Epithelial cell of esophagus (primary cell): ENCODE results near the gene TLE4.
"Not testable (repeated sequence)": the region's sequence is repeated elsewhere in the genome, so short reads cannot be mapped to it uniquely, and the experiment has no call there.

Experiments
- DNase-seq: peaks from one replicate; pipeline ENCODE4 v3.0.0; 2010; ENCODE audit warnings: low read depth
- H3K4me3 ChIP-seq: 2 replicates; pipeline ENCODE4 v1.5.1; 2011; ENCODE audit warnings: mild to moderate bottlenecking, low read length, control low read depth
- TF ChIP-seq, protein P1 (sequence below): IDR thresholded peaks from 2 replicates; pipeline ENCODE4 v1.5.1; 2011; ENCODE audit warnings: low read depth, mild to moderate bottlenecking, low read length, control low read depth, inconsistent platforms; ENCODE audit not compliant: insufficient read depth; ENCODE audit errors: missing control alignments

Gene TLE4

DNA sequence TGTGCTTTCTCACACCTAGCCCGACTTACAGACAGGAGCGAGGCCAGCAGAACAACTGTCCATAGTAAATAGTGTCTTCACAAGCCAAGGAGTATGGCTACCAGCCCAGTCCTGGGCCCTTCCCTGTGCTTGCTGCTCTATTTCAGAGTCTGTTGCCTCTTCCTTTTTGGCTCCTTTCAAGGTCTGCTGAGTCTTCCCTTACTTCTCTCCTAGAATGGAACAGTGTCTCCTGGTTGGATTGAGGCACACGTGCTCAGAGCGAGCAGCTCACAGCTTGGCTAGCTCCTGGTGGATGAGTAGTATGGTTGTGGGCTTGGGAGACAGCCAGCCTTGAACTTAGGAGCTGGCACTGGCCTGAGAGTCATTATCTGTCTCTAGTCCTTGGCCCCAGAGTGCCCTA lies 72.8 kb downstream of the TLE4 start:
- H3K4me3 ChIP-seq: no peak overlapping the region
- DNase-seq: no peak
- TF ChIP-seq, protein P1, sequence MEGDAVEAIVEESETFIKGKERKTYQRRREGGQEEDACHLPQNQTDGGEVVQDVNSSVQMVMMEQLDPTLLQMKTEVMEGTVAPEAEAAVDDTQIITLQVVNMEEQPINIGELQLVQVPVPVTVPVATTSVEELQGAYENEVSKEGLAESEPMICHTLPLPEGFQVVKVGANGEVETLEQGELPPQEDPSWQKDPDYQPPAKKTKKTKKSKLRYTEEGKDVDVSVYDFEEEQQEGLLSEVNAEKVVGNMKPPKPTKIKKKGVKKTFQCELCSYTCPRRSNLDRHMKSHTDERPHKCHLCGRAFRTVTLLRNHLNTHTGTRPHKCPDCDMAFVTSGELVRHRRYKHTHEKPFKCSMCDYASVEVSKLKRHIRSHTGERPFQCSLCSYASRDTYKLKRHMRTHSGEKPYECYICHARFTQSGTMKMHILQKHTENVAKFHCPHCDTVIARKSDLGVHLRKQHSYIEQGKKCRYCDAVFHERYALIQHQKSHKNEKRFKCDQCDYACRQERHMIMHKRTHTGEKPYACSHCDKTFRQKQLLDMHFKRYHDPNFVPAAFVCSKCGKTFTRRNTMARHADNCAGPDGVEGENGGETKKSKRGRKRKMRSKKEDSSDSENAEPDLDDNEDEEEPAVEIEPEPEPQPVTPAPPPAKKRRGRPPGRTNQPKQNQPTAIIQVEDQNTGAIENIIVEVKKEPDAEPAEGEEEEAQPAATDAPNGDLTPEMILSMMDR: no peak

DNA sequence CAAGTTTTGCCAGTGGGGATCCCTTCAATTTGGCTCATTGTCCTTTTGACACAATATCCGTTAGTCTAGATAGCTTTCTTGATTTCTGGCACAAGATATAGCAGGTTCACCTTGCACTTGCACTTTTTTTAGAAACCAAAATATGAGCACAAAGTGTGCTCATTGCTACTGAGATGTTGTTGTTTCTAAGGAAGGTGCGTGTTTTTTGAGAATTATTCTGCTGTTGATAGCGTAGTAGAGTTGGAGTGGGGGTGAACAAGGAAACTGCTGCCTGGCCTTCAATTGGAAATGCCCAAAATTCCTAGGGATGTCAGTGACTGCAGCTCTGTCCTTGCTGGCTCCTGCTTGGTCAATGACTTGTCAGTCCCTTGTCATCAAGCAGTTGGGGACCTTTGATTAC lies 73.3 kb downstream of the TLE4 start:
- H3K4me3 ChIP-seq: no peak overlapping the region
- no peak for DNase-seq
- TF ChIP-seq, protein P1: no peak

DNA sequence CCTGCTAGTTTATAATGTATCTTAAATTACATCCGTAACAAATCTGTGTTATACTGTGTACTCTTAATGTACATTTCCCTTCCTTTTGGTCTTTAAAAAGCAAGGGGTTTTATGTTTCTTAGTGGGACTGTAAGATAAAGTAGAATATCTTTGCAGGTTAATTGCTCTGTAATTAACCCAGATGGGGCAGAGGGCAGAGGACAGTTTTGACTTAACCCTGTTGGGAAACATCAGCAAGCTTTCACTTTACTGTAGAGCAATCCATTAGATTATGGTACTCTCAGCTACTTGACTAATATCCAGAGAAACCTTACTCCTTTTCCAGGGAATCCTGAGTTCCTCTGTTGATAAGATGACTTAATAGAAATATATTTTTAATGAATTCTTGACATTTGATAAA lies 74.3 kb downstream of the TLE4 start:
- TF ChIP-seq, protein P1: no peak
- H3K4me3 ChIP-seq: no peak overlapping the region
- DNase-seq: no peak

DNA sequence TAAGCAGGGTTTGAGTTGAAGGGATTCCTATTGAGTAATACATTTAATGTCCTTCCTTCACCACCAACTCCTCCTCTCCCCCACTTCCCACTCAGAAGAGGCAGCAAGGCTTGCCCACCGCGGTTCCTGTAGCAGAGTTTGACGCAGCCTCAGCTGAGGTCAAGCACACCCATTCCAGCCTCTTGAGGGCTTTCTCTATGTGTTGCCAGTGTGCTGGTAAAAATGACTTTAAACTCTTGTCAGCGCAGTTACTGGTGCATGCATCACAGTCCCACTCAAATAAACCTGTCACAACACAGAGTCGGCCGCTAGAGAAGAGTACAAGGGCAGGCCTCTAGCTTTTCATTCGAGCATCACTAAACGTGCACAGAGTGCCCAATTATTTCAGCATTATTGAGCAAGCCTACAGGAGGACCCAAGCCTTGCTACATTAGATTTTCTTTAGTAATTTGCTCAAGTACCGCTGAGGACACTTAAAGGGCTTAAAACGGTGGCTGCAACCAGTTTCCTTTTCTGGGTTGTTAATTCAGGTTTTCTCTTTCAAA lies 79.6 kb downstream of the TLE4 start:
- no peak for DNase-seq
- TF ChIP-seq, protein P1: no peak
- H3K4me3 ChIP-seq: no peak overlapping the region

DNA sequence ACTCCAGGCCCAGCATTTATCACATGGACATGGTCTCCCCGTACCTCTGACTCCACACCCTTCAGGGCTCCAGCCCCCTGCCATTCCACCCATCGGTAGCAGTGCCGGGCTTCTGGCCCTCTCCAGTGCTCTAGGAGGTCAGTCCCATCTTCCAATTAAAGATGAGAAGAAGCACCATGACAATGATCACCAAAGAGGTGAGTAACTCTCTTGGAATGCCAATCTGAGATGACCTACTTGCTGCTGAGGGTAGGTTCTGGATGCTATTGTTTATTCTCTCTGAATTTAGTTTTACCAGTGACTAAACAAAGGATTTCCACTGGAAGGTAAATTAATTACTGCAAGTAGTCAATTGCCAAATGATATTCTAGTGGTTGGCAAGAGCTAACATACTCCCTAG lies 80.8 kb downstream of the TLE4 start:
- TF ChIP-seq, protein P1: no peak
- no peak overlapping the region for H3K4me3 ChIP-seq
- peak; percentile 16 for DNase-seq

DNA sequence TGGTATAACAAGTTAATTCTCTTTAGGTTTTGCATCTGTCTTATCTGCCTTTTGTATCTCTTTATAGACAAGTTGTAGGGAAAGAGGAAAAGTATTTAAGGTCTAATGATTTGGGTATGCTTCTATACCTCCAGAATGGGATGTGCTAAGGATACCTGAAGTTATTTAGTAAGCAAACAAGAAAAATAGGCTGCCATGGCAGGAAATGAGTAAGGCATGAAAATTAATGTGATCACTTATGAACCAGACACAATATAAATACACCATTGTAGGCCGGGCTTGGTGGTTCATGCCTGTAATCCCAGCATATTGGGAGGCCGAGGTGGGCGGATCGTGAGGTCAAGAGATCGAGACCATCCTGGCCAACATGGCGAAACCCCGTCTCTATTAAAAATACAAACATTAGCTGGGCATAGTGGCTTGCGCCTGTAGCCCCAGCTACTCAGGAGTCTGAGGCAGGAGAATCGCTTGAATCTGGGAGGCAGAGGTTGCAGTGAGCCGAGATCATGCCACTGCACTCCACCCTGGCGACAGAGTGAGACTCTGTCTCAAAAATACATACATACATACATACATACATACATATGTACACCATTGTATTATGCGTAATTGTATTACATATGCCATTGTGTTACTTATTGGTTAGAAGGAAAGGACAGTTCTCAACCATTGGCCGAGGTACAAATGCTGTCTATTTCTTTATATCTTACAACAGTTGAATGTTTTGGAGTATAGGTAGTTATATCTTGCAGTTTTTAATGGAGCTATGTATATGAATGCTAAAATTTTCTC lies 83.0 kb downstream of the TLE4 start:
- not testable (repeated sequence) for H3K4me3 ChIP-seq

DNA sequence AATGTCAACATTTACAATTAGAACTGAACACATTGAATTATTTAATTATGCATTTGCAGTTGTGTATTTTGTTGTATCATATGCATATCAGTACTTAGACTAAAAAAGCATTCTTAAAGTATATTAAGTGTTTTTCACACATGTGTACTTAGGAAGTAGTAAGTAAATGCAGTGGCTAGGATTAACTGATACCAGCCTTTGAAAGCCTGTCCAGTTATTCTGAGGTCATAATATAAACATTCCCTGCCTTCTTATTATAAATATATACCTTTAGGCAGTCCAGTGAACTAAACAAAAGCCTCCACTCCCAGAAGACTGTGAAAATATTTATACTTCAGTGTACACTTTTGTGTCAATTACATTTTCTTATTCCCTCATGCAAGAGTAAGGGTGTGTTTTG lies 83.8 kb downstream of the TLE4 start:
- no peak overlapping the region for H3K4me3 ChIP-seq
- no peak for DNase-seq
- TF ChIP-seq, protein P1: no peak

More for the DNA sequence above, 83.0 kb downstream of the TLE4 start:
- DNase-seq: peak; percentile 50
